HG02938 (cell line): ENCODE measurements around the gene HMGXB3.
"Not testable (repeated sequence)": the region's sequence is repeated elsewhere in the genome, so short reads cannot be mapped to it uniquely, and the experiment has no call there.

Source experiments
- ATAC-seq: cut with Tn5 transposase; IDR thresholded peaks from one replicate; pipeline ENCODE4 v1.9.1; 2021; ENCODE audit warnings: mild to moderate bottlenecking, moderate library complexity; ENCODE audit not compliant: unreplicated experiment

HMGXB3 gene

GRCh38 chr5:150021491-150022157 is 21.1 kb downstream of the HMGXB3 start:
- ATAC-seq, result no peak

- ATAC-seq, result no peak
Observed at GRCh38 chr5:150022158-150022531, 21.6 kb downstream of the HMGXB3 start.

- no peak for ATAC-seq
Observed at GRCh38 chr5:150022681-150023080, 22.1 kb downstream of the HMGXB3 start.

- ATAC-seq, result no peak
Observed at GRCh38 chr5:150023136-150023535, 22.6 kb downstream of the HMGXB3 start.

DNA sequence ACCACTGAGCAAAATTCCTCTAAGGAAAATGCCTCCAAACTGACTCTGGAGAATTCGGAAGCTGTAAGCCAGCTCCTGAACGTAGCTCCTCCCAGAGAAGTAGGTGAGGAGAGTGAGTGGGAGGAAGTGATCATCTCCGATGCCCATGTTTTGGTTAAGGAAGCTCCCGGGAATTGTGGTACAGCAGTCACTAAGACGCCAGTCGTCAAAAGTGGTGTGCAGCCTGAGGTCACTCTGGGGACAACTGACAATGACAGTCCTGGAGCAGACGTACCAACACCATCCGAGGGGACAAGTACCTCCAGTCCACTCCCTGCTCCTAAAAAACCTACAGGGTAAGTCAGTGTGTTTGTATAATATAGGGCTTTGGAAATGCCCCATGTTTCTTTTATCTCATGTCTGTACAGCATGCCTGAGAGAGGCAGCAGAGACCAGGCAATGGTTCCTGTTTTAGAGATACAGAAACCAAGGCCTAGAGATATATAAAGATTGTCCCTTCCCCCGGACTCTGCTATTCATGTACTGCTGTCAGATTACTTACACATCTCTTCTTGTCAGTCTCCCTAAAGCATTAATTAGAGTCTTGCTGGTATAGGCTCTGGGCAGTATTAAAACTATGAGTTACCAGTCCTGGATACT is 23.9 kb downstream of the HMGXB3 start:
- no peak for ATAC-seq

- no peak for ATAC-seq
Observed at GRCh38 chr5:150026682-150027172, 26.2 kb downstream of the HMGXB3 start.

DNA sequence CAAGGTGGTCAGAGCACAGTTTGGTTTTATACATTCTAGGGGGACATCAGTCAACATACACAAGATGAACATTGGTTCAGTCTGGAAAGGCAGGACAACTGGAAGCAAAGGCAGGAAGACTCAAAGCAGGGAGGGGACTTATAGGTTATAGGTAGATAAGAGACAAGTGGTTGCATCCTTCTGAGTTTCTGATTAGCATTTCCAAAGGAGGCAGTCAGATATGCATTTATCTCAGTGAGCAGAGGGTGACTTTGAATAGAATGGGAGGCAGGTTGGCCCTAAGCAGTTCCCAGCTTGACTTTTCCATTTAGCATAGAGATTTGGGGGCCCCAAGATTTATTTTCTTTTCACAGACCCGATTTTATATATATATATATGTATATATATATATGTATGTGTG is 27.5 kb downstream of the HMGXB3 start:
- not testable (repeated sequence) for ATAC-seq

- no peak for ATAC-seq
Observed at GRCh38 chr5:150033334-150033733, 32.8 kb downstream of the HMGXB3 start.

DNA sequence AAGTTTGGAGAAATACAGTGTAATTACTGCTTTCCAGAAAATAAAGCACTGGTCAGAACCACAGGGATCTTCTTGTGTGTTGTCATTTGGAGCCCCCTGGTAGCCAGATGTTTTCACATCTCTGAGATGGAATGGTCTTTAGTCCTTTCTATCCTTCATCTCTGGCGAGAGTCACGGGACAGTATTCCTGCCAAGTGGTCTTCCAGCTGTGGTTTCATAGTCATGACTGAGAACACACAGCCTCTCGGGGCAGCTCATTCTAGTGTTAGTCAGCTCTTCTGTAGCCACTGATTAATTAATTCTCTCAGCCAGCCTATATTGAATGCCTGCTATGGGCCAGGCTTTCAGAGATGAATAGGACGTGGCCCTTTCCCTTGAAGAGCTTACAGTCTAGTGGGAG is 34.1 kb downstream of the HMGXB3 start:
- peak; percentile 17 for ATAC-seq

- ATAC-seq, result peak; percentile 89
Observed at GRCh38 chr5:150035139-150035895, 34.8 kb downstream of the HMGXB3 start.

GRCh38 chr5:150036513-150036912 is 36.0 kb downstream of the HMGXB3 start:
- ATAC-seq, result no peak

GRCh38 chr5:150038547-150038946 is 38.0 kb downstream of the HMGXB3 start:
- no peak for ATAC-seq

DNA sequence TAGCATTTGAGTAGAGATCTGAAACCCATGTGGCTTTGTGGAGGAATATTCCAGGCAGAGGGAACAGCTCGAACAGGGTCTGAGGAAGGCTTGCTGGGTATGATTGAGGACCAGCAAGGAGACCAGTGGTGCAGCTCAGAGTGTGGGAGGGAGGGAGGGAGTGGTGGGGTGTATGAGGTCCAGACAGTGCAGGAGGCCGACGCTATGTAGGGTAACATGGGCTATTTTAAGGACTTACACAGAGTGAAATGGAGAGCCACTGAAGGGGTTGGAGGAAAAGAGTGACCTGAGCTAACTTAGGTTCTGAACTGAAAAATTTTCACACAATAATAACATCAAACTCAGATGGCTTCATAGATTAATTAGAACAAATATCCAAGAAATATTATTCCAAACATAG is 41.9 kb downstream of the HMGXB3 start:
- ATAC-seq, result no peak

DNA sequence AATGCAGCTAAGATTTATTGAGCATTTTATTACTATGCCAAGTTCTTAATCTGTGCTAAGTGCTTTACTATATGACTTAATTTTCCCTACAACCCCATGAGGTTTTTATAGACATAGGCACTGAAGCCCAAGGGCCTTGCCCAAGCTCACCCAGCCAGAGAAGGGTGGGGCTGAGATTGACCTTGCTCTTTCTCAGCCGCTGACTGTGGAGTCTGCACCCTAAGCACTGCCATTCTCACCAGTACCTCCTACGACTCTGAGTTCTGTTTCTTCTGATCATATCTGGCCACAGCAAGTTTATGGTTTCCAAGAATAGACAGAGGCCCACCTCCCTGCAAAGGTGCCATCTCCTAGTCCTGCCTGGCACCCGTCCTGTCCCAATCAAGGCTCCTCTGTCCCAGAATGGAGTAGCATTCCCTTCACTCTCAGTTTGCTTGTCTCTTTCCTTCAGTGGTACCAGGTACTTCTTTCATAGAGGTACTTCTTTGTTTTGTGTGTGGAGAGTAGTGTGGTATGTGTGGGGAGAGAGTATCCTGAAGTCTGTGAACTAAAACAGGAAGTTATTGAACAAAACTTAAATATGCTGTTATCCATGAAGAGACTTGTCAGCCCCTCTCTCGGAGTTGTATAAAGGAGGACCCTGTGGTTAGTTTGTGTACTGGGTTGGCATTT is 43.3 kb downstream of the HMGXB3 start:
- ATAC-seq, result no peak

DNA sequence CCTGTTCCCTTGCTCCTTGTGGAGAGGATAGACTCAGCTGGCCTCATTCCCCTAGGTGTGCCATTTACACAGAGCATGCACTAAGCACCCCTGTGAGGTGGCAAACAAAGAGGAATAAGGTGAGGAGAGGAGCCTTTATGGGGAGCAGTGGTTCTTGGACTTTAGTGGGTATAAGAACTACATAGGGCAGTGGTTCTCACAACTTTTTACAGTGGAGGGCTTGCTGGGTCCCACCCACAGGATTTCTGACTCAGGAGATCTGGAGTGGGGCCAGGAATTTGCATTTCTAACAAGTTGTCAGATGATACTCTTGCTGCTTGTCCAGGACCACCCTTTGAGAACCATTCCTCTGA is 43.8 kb downstream of the HMGXB3 start:
- no peak for ATAC-seq

- no peak for ATAC-seq
Observed at GRCh38 chr5:150044712-150045111, 44.2 kb downstream of the HMGXB3 start.

DNA sequence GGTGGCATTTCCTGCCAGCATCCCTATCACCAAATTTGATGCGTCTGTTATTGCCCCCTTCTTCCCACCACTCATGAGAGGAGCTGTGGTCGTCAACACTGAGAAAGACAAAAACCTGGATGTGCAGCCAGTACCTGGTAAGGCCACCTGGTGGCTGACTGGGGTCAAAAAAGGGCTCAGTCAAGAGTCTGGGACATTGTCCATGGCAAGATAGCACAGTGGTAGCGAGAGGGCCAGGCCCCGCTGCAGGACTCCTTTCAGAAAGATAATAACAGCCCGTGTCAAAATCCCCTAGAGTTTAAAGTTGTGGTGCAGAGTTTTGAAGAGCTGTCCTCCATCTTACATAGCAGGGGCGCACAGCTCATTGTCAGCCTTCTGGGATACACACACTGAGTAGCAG is 45.0 kb downstream of the HMGXB3 start:
- ATAC-seq, result no peak

DNA sequence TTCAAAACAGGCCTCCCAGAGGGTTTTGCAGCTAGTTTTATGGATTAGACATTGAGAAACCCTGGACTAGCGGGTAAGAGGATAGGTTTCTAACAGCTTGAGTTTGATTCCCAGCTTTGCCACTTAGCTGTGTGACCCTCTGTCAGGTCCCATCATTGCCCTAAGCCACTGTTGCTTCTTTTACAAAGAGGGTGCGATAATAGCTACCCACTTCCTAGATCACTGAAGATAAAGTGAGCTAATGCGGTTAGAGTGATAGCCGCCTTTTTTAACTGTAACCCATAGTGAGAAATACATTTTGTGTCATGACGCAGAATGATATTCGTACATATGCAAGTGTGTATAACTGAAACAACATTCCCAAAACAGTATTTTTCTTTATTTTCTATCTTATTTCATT is 45.5 kb downstream of the HMGXB3 start:
- ATAC-seq, result no peak

DNA sequence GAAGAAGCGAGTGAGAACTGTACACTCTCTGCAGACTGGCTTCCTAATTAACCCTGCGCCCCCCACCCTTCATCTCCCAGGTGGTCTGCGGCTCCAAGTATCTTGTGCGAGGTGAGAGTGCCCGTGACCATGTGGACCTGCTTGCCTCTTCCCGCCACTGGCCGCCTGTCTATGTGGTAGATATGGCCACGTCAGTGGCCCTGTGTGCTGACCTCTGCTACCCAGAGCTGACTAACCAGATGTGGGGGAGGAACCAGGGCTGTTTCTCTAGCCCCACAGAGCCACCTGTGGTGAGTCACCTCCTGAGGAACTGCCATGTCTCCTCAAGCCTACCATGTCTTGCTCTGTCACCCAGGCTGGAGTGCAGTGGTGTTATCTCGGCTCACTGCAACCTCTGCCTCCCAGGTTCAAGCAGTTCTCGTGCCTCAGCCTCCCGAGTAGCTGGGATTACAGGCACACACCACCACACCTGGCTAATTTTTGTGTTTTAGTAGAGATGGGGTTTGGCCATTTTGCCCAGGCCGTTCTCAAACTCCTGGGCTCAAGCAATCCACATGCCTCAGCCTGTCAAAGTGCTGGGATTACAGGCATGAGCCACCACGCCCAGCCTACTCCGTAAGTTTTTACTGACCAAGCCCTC is 49.8 kb downstream of the HMGXB3 start:
- not testable (repeated sequence) for ATAC-seq

GRCh38 chr5:150051657-150052195 is 51.2 kb downstream of the HMGXB3 start:
- no peak for ATAC-seq
